ENCODE results near the gene MSI1. TPM values are rescaled to one million over a fixed set of nuclear protein-coding genes. Genes with fewer than 3 reads are reported as not detected.

Gene MSI1
- total RNA-seq, 1 donor from 2014 or later = 1.3 TPM

- DNase-seq (ENCODE audit: extremely low spot score, unreplicated experiment) = no peak
- TF ChIP-seq, protein P1, sequence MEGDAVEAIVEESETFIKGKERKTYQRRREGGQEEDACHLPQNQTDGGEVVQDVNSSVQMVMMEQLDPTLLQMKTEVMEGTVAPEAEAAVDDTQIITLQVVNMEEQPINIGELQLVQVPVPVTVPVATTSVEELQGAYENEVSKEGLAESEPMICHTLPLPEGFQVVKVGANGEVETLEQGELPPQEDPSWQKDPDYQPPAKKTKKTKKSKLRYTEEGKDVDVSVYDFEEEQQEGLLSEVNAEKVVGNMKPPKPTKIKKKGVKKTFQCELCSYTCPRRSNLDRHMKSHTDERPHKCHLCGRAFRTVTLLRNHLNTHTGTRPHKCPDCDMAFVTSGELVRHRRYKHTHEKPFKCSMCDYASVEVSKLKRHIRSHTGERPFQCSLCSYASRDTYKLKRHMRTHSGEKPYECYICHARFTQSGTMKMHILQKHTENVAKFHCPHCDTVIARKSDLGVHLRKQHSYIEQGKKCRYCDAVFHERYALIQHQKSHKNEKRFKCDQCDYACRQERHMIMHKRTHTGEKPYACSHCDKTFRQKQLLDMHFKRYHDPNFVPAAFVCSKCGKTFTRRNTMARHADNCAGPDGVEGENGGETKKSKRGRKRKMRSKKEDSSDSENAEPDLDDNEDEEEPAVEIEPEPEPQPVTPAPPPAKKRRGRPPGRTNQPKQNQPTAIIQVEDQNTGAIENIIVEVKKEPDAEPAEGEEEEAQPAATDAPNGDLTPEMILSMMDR (IDR thresholded peaks at IDR 0.05) = no peak
- Mint-ChIP-seq H3K27ac (ENCODE audit: unreplicated experiment) (peak overlapping the region; percentile 92), H3K36me3 (ENCODE audit: unreplicated experiment) (no peaks in the 10 kb centered on the region), H3K4me1 (ENCODE audit: unreplicated experiment) (peaks cover 9% of the 10 kb centered on the region), H3K9me3 (ENCODE audit: unreplicated experiment) (no peaks in the 10 kb centered on the region), H3K4me3 (ENCODE audit: unreplicated experiment) (peak overlapping the region; percentile 88), H3K27me3 (ENCODE audit: unreplicated experiment) (peaks cover 9% of the 10 kb centered on the region)
Observed at GRCh38 chr12:120316798-120317223, 52.2 kb downstream of the MSI1 start.

- DNase-seq (ENCODE audit: extremely low spot score, unreplicated experiment) = no peak
- H3K27ac Mint-ChIP-seq (ENCODE audit: unreplicated experiment) = no peak overlapping the region
- H3K27me3 Mint-ChIP-seq (ENCODE audit: unreplicated experiment) = no peaks in the 10 kb centered on the region
- H3K36me3 Mint-ChIP-seq (ENCODE audit: unreplicated experiment) = no peaks in the 10 kb centered on the region
- H3K4me1 Mint-ChIP-seq (ENCODE audit: unreplicated experiment) = peaks cover 9% of the 10 kb centered on the region
- TF ChIP-seq, protein P1 (IDR thresholded peaks at IDR 0.05) = peak; percentile 33
- H3K4me3 Mint-ChIP-seq (ENCODE audit: unreplicated experiment) = no peak overlapping the region
- H3K9me3 Mint-ChIP-seq (ENCODE audit: unreplicated experiment) = no peaks in the 10 kb centered on the region
Observed at GRCh38 chr12:120314220-120314619, 54.7 kb downstream of the MSI1 start.

DNA sequence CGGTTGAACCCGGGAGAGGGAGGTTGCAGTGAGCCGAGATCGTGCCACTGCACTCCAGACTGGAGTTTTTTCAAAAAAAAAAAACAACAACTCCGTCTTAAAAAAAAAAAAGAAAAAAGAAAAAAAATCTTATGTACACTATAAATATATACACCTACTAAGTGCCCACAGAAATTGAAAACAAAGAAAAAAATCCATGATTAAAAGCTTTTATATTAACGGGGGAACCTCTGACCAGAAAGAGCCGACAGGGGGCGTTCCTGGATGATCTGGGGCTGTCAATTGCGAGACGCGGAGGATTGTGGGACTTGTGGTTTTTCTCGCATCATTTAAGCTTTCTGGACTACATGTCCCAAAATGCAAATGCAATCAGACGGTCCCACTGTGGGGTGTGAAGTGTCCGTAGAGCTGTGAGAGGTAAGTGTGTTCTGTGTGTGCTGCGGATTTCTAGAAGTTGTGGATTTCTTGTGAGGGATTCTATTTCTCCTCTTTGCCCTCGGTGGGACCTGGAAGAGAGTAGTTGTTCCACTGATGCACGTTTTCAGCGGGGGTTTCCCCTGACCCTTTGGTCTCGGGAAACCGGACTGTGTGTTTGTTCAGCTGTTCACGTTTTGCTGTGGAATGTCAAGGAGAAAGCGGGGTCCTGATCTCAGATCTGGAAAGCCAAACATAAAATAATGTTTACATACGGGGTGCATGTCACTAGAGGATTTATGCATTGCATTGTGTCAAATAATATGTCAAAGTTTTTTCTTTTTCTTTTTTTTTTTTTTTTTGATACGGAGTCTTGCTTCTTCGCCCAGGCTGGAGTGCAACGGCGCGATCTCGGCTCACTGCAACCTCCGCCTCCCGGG is 66.8 kb downstream of the MSI1 start, which contains the start of gene SIRT4:
Gene SIRT4, plus strand, starts transcription at position 360 of the 854 bp plus-strand sequence. CDS start 1,241 bp downstream, outside the sequence.
- no peaks in the 10 kb centered on the region for H3K36me3 Mint-ChIP-seq (ENCODE audit: unreplicated experiment)

DNA sequence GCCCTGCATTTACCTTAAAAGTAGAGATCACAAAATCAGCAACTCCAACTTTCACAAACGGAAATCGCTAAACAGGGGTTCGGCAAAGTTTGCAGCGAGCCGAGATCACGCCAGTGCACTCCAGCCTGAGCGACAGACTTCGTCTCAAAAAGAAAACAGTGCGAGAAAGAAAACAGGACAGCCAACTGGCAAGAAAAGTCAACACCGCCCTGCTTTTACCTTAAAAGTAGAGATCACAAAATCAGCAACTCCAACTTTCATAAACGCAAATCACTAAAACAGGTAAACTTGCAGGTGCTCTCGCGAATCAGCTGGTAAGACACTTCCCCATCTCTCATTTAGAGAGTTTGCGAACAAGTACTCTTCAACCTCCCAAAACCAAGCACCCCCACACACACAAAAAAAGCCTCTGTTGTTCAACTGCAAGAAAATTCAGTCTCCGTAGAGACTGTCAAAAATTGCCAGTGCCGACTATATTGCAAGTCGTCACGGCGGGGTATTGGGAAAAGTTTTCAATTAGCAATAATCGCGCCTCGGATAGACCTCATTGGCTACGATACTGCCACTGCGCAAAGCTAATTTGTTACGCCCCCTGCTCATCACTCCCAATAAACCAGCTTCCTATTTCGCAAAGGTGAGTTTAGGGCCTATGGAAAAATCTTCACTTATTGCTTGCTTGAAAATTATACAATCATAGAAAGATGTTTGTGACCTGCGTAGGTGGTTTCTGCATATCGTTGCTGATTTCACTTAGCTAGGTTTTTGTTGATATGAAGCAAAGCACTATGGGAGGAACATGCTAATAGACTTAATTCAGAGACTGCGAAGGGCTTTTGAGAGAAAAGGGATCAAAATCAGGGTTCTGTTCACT is 76.1 kb downstream of the MSI1 start, which contains the start of gene RNU4-1:
Gene RNU4-1, minus strand, starts transcription at position 577 of the 871 bp plus-strand sequence.
- Mint-ChIP-seq H3K4me3 (ENCODE audit: unreplicated experiment) (no peak within 1 kb of the TSS), H3K27ac (ENCODE audit: unreplicated experiment) (no peak within 1 kb of the TSS), H3K9me3 (ENCODE audit: unreplicated experiment) (no peaks in the 10 kb centered on the region), H3K36me3 (ENCODE audit: unreplicated experiment) (no peaks in the 10 kb centered on the region), H3K27me3 (ENCODE audit: unreplicated experiment) (no peaks in the 10 kb centered on the region), H3K4me1 (ENCODE audit: unreplicated experiment) (peaks cover 5% of the 10 kb centered on the region)
- peak; percentile 89 for DNase-seq (ENCODE audit: extremely low spot score, unreplicated experiment)
- TF ChIP-seq, protein P1 (IDR thresholded peaks at IDR 0.05) = no peak

More for the DNA sequence above, 66.8 kb downstream of the MSI1 start, which contains the start of gene SIRT4:
- peak within 1 kb of the TSS; percentile 95 for H3K27ac Mint-ChIP-seq (ENCODE audit: unreplicated experiment)
- peak within 1 kb of the TSS; percentile 85 for H3K4me3 Mint-ChIP-seq (ENCODE audit: unreplicated experiment)
- H3K9me3 Mint-ChIP-seq (ENCODE audit: unreplicated experiment) = no peaks in the 10 kb centered on the region
- TF ChIP-seq, protein P1 (IDR thresholded peaks at IDR 0.05) = peak; percentile 90
- peak; percentile 95 for DNase-seq (ENCODE audit: extremely low spot score, unreplicated experiment)
- no peaks in the 10 kb centered on the region for H3K27me3 Mint-ChIP-seq (ENCODE audit: unreplicated experiment)
- H3K4me1 Mint-ChIP-seq (ENCODE audit: unreplicated experiment) = peaks cover 10% of the 10 kb centered on the region

DNA sequence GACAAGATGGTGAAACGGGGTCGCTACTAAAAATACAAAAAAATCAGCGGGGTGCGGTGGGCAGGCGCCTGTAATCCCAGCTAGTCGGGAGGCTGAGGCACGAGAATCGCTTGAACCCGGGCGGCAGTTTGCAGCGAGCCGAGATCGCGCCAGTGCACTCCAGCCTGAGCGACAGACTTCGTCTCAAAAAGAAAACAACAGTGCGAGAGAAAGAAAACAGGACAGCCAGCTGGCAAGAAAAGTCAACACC is 76.6 kb downstream of the MSI1 start:
- Mint-ChIP-seq H3K27ac (ENCODE audit: unreplicated experiment) (no peak overlapping the region), H3K4me3 (ENCODE audit: unreplicated experiment) (no peak overlapping the region), H3K9me3 (ENCODE audit: unreplicated experiment) (no peaks in the 10 kb centered on the region), H3K36me3 (ENCODE audit: unreplicated experiment) (no peaks in the 10 kb centered on the region), H3K27me3 (ENCODE audit: unreplicated experiment) (no peaks in the 10 kb centered on the region), H3K4me1 (ENCODE audit: unreplicated experiment) (peaks cover 7% of the 10 kb centered on the region)
- TF ChIP-seq, protein P1 (IDR thresholded peaks at IDR 0.05) = no peak
- no peak for DNase-seq (ENCODE audit: extremely low spot score, unreplicated experiment)

All from osteocyte (in vitro differentiated cells).